Subcutaneous adipose tissue (tissue), 4 donors: Measurements from ENCODE around the gene SAMM50. TPM values are rescaled to one million over a fixed set of nuclear protein-coding genes. Genes with fewer than 3 reads are reported as not detected.

Experiments used
- CTCF ChIP-seq: fragments of 450-650 bp; IDR thresholded peaks from one replicate; pipeline ENCODE4 v1.5.1; 2016; ENCODE audit warnings: low read depth, mild to moderate bottlenecking, control low read depth, antibody characterized with exemption, moderate library complexity
- total RNA-seq, 4 donors: library from RNA; depleted of rRNA; stranded (reverse); fragments of >200 nt; gene quantifications; one replicate each; pipeline ENCODE4 v1.1.0, GENCODE V29; 2016

Gene SAMM50
- total RNA-seq, 4 donors from 2014 or later = 31.3 to 54.1 (median 42.2) TPM

- no peak for TF ChIP-seq CTCF
These were observed 9.1 kb downstream of the SAMM50 start for GRCh38 chr22:43964314-43964857.

GRCh38 chr22:43967069-43967468, 11.8 kb downstream of the SAMM50 start:
- TF ChIP-seq CTCF = no peak

- TF ChIP-seq CTCF = no peak
These were observed 13.4 kb downstream of the SAMM50 start for GRCh38 chr22:43968614-43969013.

- TF ChIP-seq CTCF = no peak
These were observed 14.0 kb downstream of the SAMM50 start for GRCh38 chr22:43969021-43969878.

DNA sequence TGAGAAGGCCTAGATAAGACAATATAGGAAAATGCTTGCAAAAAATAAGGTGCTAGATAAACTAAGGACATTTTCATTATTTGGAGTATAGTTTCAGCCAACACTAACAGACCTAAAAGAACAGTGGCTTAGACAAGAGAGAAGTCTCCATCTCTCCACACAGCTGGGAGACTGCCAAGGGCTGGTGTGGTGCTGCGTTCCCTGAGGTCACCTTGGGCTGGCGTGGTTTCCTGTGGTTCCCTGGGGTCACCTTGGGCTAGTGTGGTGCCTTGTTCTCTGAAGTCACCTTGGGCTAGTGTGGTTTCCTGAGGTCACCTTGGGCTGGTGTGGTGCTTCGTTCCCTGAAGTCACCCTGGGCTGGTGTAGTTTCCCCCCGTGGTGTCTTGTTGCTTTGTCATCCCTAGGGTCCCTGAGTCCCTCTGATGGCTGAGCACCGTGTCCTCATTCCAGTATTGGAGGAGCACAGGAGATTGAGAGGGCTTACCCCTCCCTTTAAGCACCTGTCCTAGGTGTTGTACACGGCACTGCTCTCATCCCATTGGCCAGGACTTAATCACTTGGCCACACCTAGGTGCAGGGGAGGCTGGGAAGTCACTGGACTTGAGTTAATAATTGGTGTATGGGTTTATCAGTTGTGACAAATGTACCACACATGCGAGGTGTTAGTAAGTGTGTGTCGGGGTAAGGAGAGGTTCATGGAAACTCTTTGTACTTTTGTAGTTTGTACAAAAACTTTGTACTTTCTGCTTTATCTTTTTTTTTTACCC, 14.9 kb downstream of the SAMM50 start:
- TF ChIP-seq CTCF = no peak

DNA sequence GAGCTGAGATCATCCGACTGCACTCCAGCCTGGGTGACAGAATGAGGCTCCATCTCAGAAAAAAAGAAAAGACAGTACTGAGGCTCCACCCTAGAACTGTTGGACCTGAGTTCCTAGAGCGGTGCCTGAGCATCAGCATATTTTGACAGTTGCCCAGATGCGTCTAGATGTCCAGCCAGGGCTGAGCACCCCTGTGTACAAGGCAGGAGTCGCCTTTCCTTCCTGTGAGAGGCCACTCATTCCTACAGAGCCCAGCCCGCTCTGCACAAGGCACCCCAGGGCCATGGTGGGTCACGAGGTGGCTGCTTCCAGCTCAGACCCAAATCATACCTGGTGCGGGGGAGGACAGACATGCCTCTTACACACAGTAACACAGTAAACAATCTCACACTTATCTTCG, 15.9 kb downstream of the SAMM50 start:
- no peak for TF ChIP-seq CTCF

GRCh38 chr22:43972931-43973462, 17.8 kb downstream of the SAMM50 start:
- TF ChIP-seq CTCF = no peak
